ENCODE data around the gene TECPR2.

The TECPR2 gene

GRCh38 chr14:102333795-102334705 lies 28.7 kb upstream of the TECPR2 start:
- H3K4me2 ChIP-seq: no peak overlapping the region
- no peak overlapping the region for H3K4me3 ChIP-seq
- H3K27ac ChIP-seq: no peak overlapping the region
- TF ChIP-seq Cebpa-rat (IDR thresholded peaks at IDR 0.05): no peak
- no peaks in the 10 kb centered on the region for H4K20me1 ChIP-seq
- no peaks in the 10 kb centered on the region for H3K9me3 ChIP-seq
- H3K36me3 ChIP-seq: peaks cover 86% of the 10 kb centered on the region
- H3K27me3 ChIP-seq: no peaks in the 10 kb centered on the region
- no peak overlapping the region for H3K9ac ChIP-seq
- no peaks in the 10 kb centered on the region for H3K4me1 ChIP-seq

GRCh38 chr14:102335163-102335562 lies 27.6 kb upstream of the TECPR2 start:
- no peaks in the 10 kb centered on the region for H4K20me1 ChIP-seq
- H3K9me3 ChIP-seq: no peaks in the 10 kb centered on the region
- H3K9ac ChIP-seq: no peak overlapping the region
- TF ChIP-seq Cebpa-rat (IDR thresholded peaks at IDR 0.05): no peak
- no peak overlapping the region for H3K27ac ChIP-seq
- no peaks in the 10 kb centered on the region for H3K27me3 ChIP-seq
- H3K4me1 ChIP-seq: no peaks in the 10 kb centered on the region
- no peak overlapping the region for H3K4me2 ChIP-seq
- no peak overlapping the region for H3K4me3 ChIP-seq
- peaks cover 91% of the 10 kb centered on the region for H3K36me3 ChIP-seq

- H3K9me3 ChIP-seq: no peaks in the 10 kb centered on the region
- TF ChIP-seq Cebpa-rat (IDR thresholded peaks at IDR 0.05): no peak
- H3K4me1 ChIP-seq: no peaks in the 10 kb centered on the region
- H3K4me3 ChIP-seq: no peak overlapping the region
- no peak overlapping the region for H3K9ac ChIP-seq
- no peak overlapping the region for H3K27ac ChIP-seq
- H3K27me3 ChIP-seq: no peaks in the 10 kb centered on the region
- H3K4me2 ChIP-seq: no peak overlapping the region
- H3K36me3 ChIP-seq: peaks cover 100% of the 10 kb centered on the region
- no peaks in the 10 kb centered on the region for H4K20me1 ChIP-seq
Measured at GRCh38 chr14:102338724-102339123, 24.0 kb upstream of the TECPR2 start.

- Histone ChIP-seq H4K20me1 (0 out of 2 replicates have a peak, but pooled peaks cover 9% of the 10 kb centered on the region), H3K36me3 (peaks cover 100% of the 10 kb centered on the region), H3K9me3 (no peaks in the 10 kb centered on the region), H3K4me2 (no peak overlapping the region), H3K27me3 (no peaks in the 10 kb centered on the region), H3K4me1 (no peaks in the 10 kb centered on the region), H3K9ac (no peak overlapping the region), H3K27ac (no peak overlapping the region), H3K4me3 (no peak overlapping the region)
- no peak for TF ChIP-seq Cebpa-rat (IDR thresholded peaks at IDR 0.05)
Measured at GRCh38 chr14:102341566-102341965, 21.2 kb upstream of the TECPR2 start.

GRCh38 chr14:102342238-102342637 lies 20.5 kb upstream of the TECPR2 start:
- no peak for TF ChIP-seq Cebpa-rat (IDR thresholded peaks at IDR 0.05)
- Histone ChIP-seq H3K4me3 (no peak overlapping the region), H3K36me3 (peaks cover 100% of the 10 kb centered on the region), H4K20me1 (0 out of 2 replicates have a peak, but pooled peaks cover 9% of the 10 kb centered on the region), H3K4me1 (no peaks in the 10 kb centered on the region), H3K9me3 (no peaks in the 10 kb centered on the region), H3K9ac (no peak overlapping the region), H3K4me2 (no peak overlapping the region), H3K27ac (no peak overlapping the region), H3K27me3 (no peaks in the 10 kb centered on the region)

GRCh38 chr14:102344084-102344483 lies 18.7 kb upstream of the TECPR2 start:
- Histone ChIP-seq H3K9ac (no peak overlapping the region), H3K4me1 (no peaks in the 10 kb centered on the region), H3K4me3 (no peak overlapping the region), H3K4me2 (no peak overlapping the region), H3K9me3 (no peaks in the 10 kb centered on the region), H3K27ac (no peak overlapping the region), H3K27me3 (no peaks in the 10 kb centered on the region), H4K20me1 (0 out of 2 replicates have a peak, but pooled peaks cover 9% of the 10 kb centered on the region), H3K36me3 (peaks cover 100% of the 10 kb centered on the region)
- TF ChIP-seq Cebpa-rat (IDR thresholded peaks at IDR 0.05): no peak

GRCh38 chr14:102344485-102344884 lies 18.3 kb upstream of the TECPR2 start:
- Histone ChIP-seq H3K27me3 (no peaks in the 10 kb centered on the region), H3K36me3 (peaks cover 100% of the 10 kb centered on the region), H3K4me3 (no peak overlapping the region), H3K27ac (no peak overlapping the region), H3K4me1 (no peaks in the 10 kb centered on the region), H3K4me2 (no peak overlapping the region), H3K9me3 (no peaks in the 10 kb centered on the region), H3K9ac (no peak overlapping the region), H4K20me1 (0 out of 2 replicates have a peak, but pooled peaks cover 9% of the 10 kb centered on the region)
- no peak for TF ChIP-seq Cebpa-rat (IDR thresholded peaks at IDR 0.05)

GRCh38 chr14:102345232-102345631 lies 17.5 kb upstream of the TECPR2 start:
- Histone ChIP-seq H3K9ac (no peak overlapping the region), H3K4me1 (no peaks in the 10 kb centered on the region), H3K36me3 (peaks cover 97% of the 10 kb centered on the region), H3K27me3 (no peaks in the 10 kb centered on the region), H3K4me2 (no peak overlapping the region), H4K20me1 (0 out of 2 replicates have a peak, but pooled peaks cover 9% of the 10 kb centered on the region), H3K9me3 (no peaks in the 10 kb centered on the region), H3K4me3 (no peak overlapping the region), H3K27ac (no peak overlapping the region)
- TF ChIP-seq Cebpa-rat (IDR thresholded peaks at IDR 0.05): no peak

- H3K4me2 ChIP-seq: no peak overlapping the region
- H4K20me1 ChIP-seq: 0 out of 2 replicates have a peak, but pooled peaks cover 9% of the 10 kb centered on the region
- peaks cover 96% of the 10 kb centered on the region for H3K36me3 ChIP-seq
- no peaks in the 10 kb centered on the region for H3K27me3 ChIP-seq
- H3K4me1 ChIP-seq: no peaks in the 10 kb centered on the region
- no peak for TF ChIP-seq Cebpa-rat (IDR thresholded peaks at IDR 0.05)
- H3K4me3 ChIP-seq: no peak overlapping the region
- H3K9me3 ChIP-seq: no peaks in the 10 kb centered on the region
- no peak overlapping the region for H3K27ac ChIP-seq
- H3K9ac ChIP-seq: no peak overlapping the region
Measured at GRCh38 chr14:102346645-102347044, 16.1 kb upstream of the TECPR2 start.

GRCh38 chr14:102348376-102348775 lies 14.4 kb upstream of the TECPR2 start:
- Histone ChIP-seq H3K4me3 (no peak overlapping the region), H3K9me3 (no peaks in the 10 kb centered on the region), H3K4me2 (no peak overlapping the region), H3K27me3 (no peaks in the 10 kb centered on the region), H3K4me1 (no peaks in the 10 kb centered on the region), H3K36me3 (peaks cover 96% of the 10 kb centered on the region), H3K27ac (no peak overlapping the region), H3K9ac (no peak overlapping the region), H4K20me1 (0 out of 2 replicates have a peak, but pooled peaks cover 9% of the 10 kb centered on the region)
- no peak for TF ChIP-seq Cebpa-rat (IDR thresholded peaks at IDR 0.05)

All from BLaER1 (cell line).